Activated CD4-positive, alpha-beta T cell treated with anti-CD3 and anti-CD28 coated beads, Interleukin-2, amount 50 U/mL, for 48 hours (primary cell): ENCODE measurements around the gene NT5DC1.
"Not testable (repeated sequence)": the region's sequence is repeated elsewhere in the genome, so short reads cannot be mapped to it uniquely, and the experiment has no call there.

Source experiments
- DNase-seq, 2 experiments: peaks; one replicate each; pipeline ENCODE4 v3.0.0-alpha.2; 2020

The NT5DC1 gene

GRCh38 chr6:116280161-116280932 lies 179.7 kb downstream of the NT5DC1 start:
- no peak for DNase-seq

- no peak for DNase-seq
Observed at GRCh38 chr6:116280933-116281316, 180.3 kb downstream of the NT5DC1 start.

GRCh38 chr6:116282698-116283097 lies 182.0 kb downstream of the NT5DC1 start:
- no peak for DNase-seq

- DNase-seq: no peak
Observed at GRCh38 chr6:116283191-116283590, 182.5 kb downstream of the NT5DC1 start.

- not testable (repeated sequence) for DNase-seq
Observed at GRCh38 chr6:116284984-116285383, 184.3 kb downstream of the NT5DC1 start.

- no peak for DNase-seq
Observed at GRCh38 chr6:116286773-116287358, 186.2 kb downstream of the NT5DC1 start.

- DNase-seq: no peak
Observed at GRCh38 chr6:116287689-116288282, 187.1 kb downstream of the NT5DC1 start.

GRCh38 chr6:116289876-116290275 lies 189.2 kb downstream of the NT5DC1 start:
- DNase-seq: no peak

GRCh38 chr6:116290799-116291198 lies 190.1 kb downstream of the NT5DC1 start:
- DNase-seq: no peak

GRCh38 chr6:116291701-116292396 lies 191.2 kb downstream of the NT5DC1 start:
- no peak for DNase-seq

- no peak for DNase-seq
Observed at GRCh38 chr6:116292553-116292952, 191.9 kb downstream of the NT5DC1 start.

GRCh38 chr6:116298273-116298672 lies 197.6 kb downstream of the NT5DC1 start:
- DNase-seq: no peak

GRCh38 chr6:116298973-116299372 lies 198.3 kb downstream of the NT5DC1 start:
- no peak for DNase-seq
